H9 (cell line): Measurements from ENCODE around the gene CSNK1A1. TPM values are rescaled to one million over a fixed set of nuclear protein-coding genes. Genes with fewer than 3 reads are reported as not detected.

Experiments used
- DNase-seq: peaks from one replicate; pipeline ENCODE4 v3.0.0-alpha.2; 2017
- H2AFZ ChIP-seq: one replicate; pipeline ENCODE4 v1.6.1; 2013; ENCODE audit warnings: mild to moderate bottlenecking, low read length, control low read depth, moderate library complexity
- H2AK5ac ChIP-seq: 2 replicates; pipeline ENCODE4 v1.6.1; 2013; ENCODE audit warnings: low read length, control low read depth, mixed read lengths; ENCODE audit not compliant: insufficient read length
- H2BK120ac ChIP-seq: one replicate; pipeline ENCODE4 v1.6.1; 2013; ENCODE audit warnings: low read depth, mild to moderate bottlenecking, low read length, control low read depth, inconsistent platforms; ENCODE audit not compliant: poor library complexity, severe bottlenecking
- H2BK12ac ChIP-seq: 2 replicates; pipeline ENCODE4 v1.6.1; 2013; ENCODE audit warnings: low read length, control low read depth, mixed read lengths, low read depth; ENCODE audit not compliant: insufficient read length
- H2BK15ac ChIP-seq: 2 replicates; pipeline ENCODE4 v1.6.1; 2013; ENCODE audit warnings: low read depth, low read length, control low read depth
- H2BK20ac ChIP-seq: one replicate; pipeline ENCODE4 v1.6.1; 2013; ENCODE audit warnings: low read depth, mild to moderate bottlenecking, low read length, control low read depth, inconsistent platforms; ENCODE audit not compliant: poor library complexity, severe bottlenecking
- H2BK5ac ChIP-seq: 2 replicates; pipeline ENCODE4 v1.6.1; 2013; ENCODE audit warnings: low read length, control low read depth, mixed read lengths; ENCODE audit not compliant: insufficient read length
- H3K14ac ChIP-seq: 2 replicates; pipeline ENCODE4 v1.6.1; 2013; ENCODE audit warnings: low read length, control low read depth; ENCODE audit not compliant: insufficient read depth
- H3K18ac ChIP-seq: 2 replicates; pipeline ENCODE4 v1.6.1; 2013; ENCODE audit warnings: low read depth, mild to moderate bottlenecking, mixed read lengths, low read length, control low read depth; ENCODE audit not compliant: insufficient read length
- H3K23ac ChIP-seq: 2 replicates; pipeline ENCODE4 v1.6.1; 2013; ENCODE audit warnings: low read length, control low read depth, mixed read lengths, low read depth; ENCODE audit not compliant: insufficient read length
- H3K23me2 ChIP-seq: 2 replicates; pipeline ENCODE4 v1.6.1; 2013; ENCODE audit warnings: low read depth, mild to moderate bottlenecking, mixed read lengths, low read length, control low read depth; ENCODE audit not compliant: insufficient read length, poor library complexity, severe bottlenecking
- H3K27ac ChIP-seq: 2 replicates; pipeline ENCODE4 v1.5.1; 2013; ENCODE audit warnings: low read length, control low read depth, mixed read lengths, low read depth; ENCODE audit not compliant: insufficient read length
- H3K27me3 ChIP-seq: 2 replicates; pipeline ENCODE4 v1.6.1; 2013; ENCODE audit warnings: low read length, control low read depth, inconsistent platforms; ENCODE audit not compliant: insufficient read depth
- H3K4ac ChIP-seq: 2 replicates; pipeline ENCODE4 v1.6.1; 2013; ENCODE audit warnings: low read depth, mild to moderate bottlenecking, control low read depth, inconsistent platforms, low read length, moderate library complexity
- H3K4me1 ChIP-seq: 2 replicates; pipeline ENCODE4 v1.6.1; 2013; ENCODE audit warnings: low read length, control low read depth, inconsistent platforms; ENCODE audit not compliant: insufficient read depth
- H3K4me2 ChIP-seq: 2 replicates; pipeline ENCODE4 v1.6.1; 2013; ENCODE audit warnings: low read length, control low read depth, mixed read lengths; ENCODE audit not compliant: insufficient read length, insufficient read depth
- H3K56ac ChIP-seq: 2 replicates; pipeline ENCODE4 v1.6.1; 2013; ENCODE audit warnings: low read depth, mild to moderate bottlenecking, mixed read lengths, low read length, control low read depth; ENCODE audit not compliant: insufficient read length
- H3K79me1 ChIP-seq: 2 replicates; pipeline ENCODE4 v1.6.1; 2013; ENCODE audit warnings: low read depth, mild to moderate bottlenecking, moderate library complexity, low read length, control low read depth, inconsistent platforms; ENCODE audit not compliant: insufficient read depth, poor library complexity, severe bottlenecking
- H3K79me2 ChIP-seq: 2 replicates; pipeline ENCODE4 v1.6.1; 2013; ENCODE audit warnings: low read length, control low read depth, inconsistent platforms; ENCODE audit not compliant: insufficient read depth
- H3K9ac ChIP-seq: 2 replicates; pipeline ENCODE4 v1.6.1; 2013; ENCODE audit warnings: low read length, control low read depth, mixed read lengths; ENCODE audit not compliant: insufficient read length; ENCODE audit errors: extremely low read depth
- H3K9me3 ChIP-seq: one replicate; pipeline ENCODE4 v1.6.1; 2013; ENCODE audit warnings: low read depth, low read length, inconsistent platforms; ENCODE audit not compliant: control insufficient read depth
- H3T11ph ChIP-seq: one replicate; pipeline ENCODE4 v1.6.1; 2013; ENCODE audit warnings: mild to moderate bottlenecking, low read length, control low read depth, inconsistent platforms
- H4K20me1 ChIP-seq: one replicate; pipeline ENCODE4 v1.6.1; 2013; ENCODE audit not compliant: control insufficient read depth, insufficient read length, insufficient read depth
- H4K5ac ChIP-seq: 2 replicates; pipeline ENCODE4 v1.6.1; 2013; ENCODE audit warnings: low read depth, mild to moderate bottlenecking, mixed read lengths, low read length, control low read depth; ENCODE audit not compliant: insufficient read length
- H4K8ac ChIP-seq: replicated peaks from 2 replicates; pipeline ENCODE4 v1.6.1; 2013; ENCODE audit warnings: low read length, control low read depth, mixed read lengths, low read depth; ENCODE audit not compliant: insufficient read length
- H4K91ac ChIP-seq: 2 replicates; pipeline ENCODE4 v1.6.1; 2013; ENCODE audit warnings: low read depth, mild to moderate bottlenecking, moderate library complexity, mixed read lengths, low read length, control low read depth; ENCODE audit not compliant: insufficient read length
- H3K27ac Mint-ChIP-seq, 3 experiments: 2 replicates in 2 of 3; 3 replicates in 1 of 3; pipeline ENCODE4 v1.8.0; 2020 to 2021; ENCODE audit warnings: mixed read lengths in 3 of 3, mild to moderate bottlenecking in 1 of 3, moderate library complexity in 1 of 3
- H3K27me3 Mint-ChIP-seq: 2 replicates; pipeline ENCODE4 v1.8.0; 2021; ENCODE audit warnings: low read depth, mild to moderate bottlenecking, moderate library complexity, mixed read lengths
- H3K36me3 Mint-ChIP-seq, 3 experiments: 2 replicates in 2 of 3; 3 replicates in 1 of 3; pipeline ENCODE4 v1.8.0; 2020 to 2021; ENCODE audit warnings: low read depth in 3 of 3, mixed read lengths in 3 of 3; ENCODE audit not compliant: insufficient read depth in 1 of 3
- H3K4me1 Mint-ChIP-seq, 2 experiments: 2 replicates each; pipeline ENCODE4 v1.8.0; 2020; ENCODE audit warnings: mixed read lengths in 2 of 2
- H3K4me3 Mint-ChIP-seq, 2 experiments: 2 replicates in 1 of 2; 3 replicates in 1 of 2; pipeline ENCODE4 v1.8.0; 2020 to 2021; ENCODE audit warnings: mild to moderate bottlenecking in 2 of 2, mixed read lengths in 2 of 2, moderate library complexity in 1 of 2
- H3K9me3 Mint-ChIP-seq, 2 experiments: 2 replicates in 1 of 2; 3 replicates in 1 of 2; pipeline ENCODE4 v1.8.0; 2020; ENCODE audit warnings: mild to moderate bottlenecking in 2 of 2, mixed read lengths in 2 of 2, moderate library complexity in 1 of 2
- CTCF ChIP-seq: fragments of 200-600 bp; sonication (generic); conservative IDR thresholded peaks from 3 replicates; pipeline ENCODE4 v1.8.0; 2021; ENCODE audit warnings: antibody characterized with exemption, mild to moderate bottlenecking
- WGBS: extraction: QIAGEN DNeasy Blood & Tissue Kit; methylation state at CpG from one replicate; pipeline ENCODE4 v1.1.7; 2013; ENCODE audit warnings: missing lambda C conversion rate, low lambda C conversion rate, mixed read lengths; ENCODE audit not compliant: insufficient read length; ENCODE audit errors: extremely low coverage; 5-methylcytosine and 5-hydroxymethylcytosine counted together
- total RNA-seq: library from RNA; stranded (reverse); gene quantifications from 2 replicates; pipeline ENCODE4 v1.2.1, GENCODE V29; 2021

Gene CSNK1A1
- total RNA-seq, 1 experiment from 2014 or later = 310 TPM

- Histone ChIP-seq H3K27ac (no peak overlapping the region), H2BK120ac (no peak overlapping the region), H3K14ac (no peak overlapping the region), H3T11ph (no peak overlapping the region), H4K5ac (no peak overlapping the region), H2AK5ac (no peak overlapping the region), H2BK20ac (no peak overlapping the region), H2AFZ (no peak overlapping the region), H3K9ac (no peak overlapping the region), H3K4me1 (peaks cover 5% of the 10 kb centered on the region; the same call in 1 of the 2 replicates), H3K56ac (no peak overlapping the region), H4K91ac (no peak overlapping the region), H2BK12ac (no peak overlapping the region), H2BK5ac (no peak overlapping the region), H3K79me2 (no peaks in the 10 kb centered on the region), H3K27me3 (no peaks in the 10 kb centered on the region), H2BK15ac (no peak overlapping the region), H3K4me2 (no peak overlapping the region), H3K79me1 (no peaks in the 10 kb centered on the region), H3K9me3 (no peaks in the 10 kb centered on the region), H3K4ac (no peak overlapping the region), H3K18ac (no peak overlapping the region), H4K8ac (no peak overlapping the region), H3K23me2 (no peaks in the 10 kb centered on the region), H4K20me1 (no peaks in the 10 kb centered on the region), H3K23ac (no peak overlapping the region)
- no peak overlapping the region for H3K4me3 Mint-ChIP-seq
- H3K9me3 Mint-ChIP-seq = no peaks in the 10 kb centered on the region
- peaks cover 4 to 8% of the 10 kb centered on the region in 2 experiments; a peak in 2 of 4 replicates for H3K4me1 Mint-ChIP-seq
- WGBS = no CpG with 5 or more reads among the region's 3 CpGs
- H3K36me3 Mint-ChIP-seq = no peaks in the 10 kb centered on the region
- no peak for DNase-seq
- no peak overlapping the region for H3K27ac Mint-ChIP-seq
- no peaks in the 10 kb centered on the region for H3K27me3 Mint-ChIP-seq
- TF ChIP-seq CTCF = no peak
Measured at GRCh38 chr5:149600932-149601331, 49.7 kb upstream of the CSNK1A1 start.
